Stimulated activated CD8-positive, alpha-beta memory T cell treated with anti-CD3 and anti-CD28 coated beads, Interleukin-4, amount 100 ng/mL, for 4 hours (primary cell): ENCODE results near the gene IRAK1.
"Not testable (repeated sequence)": the region's sequence is repeated elsewhere in the genome, so short reads cannot be mapped to it uniquely, and the experiment has no call there.

Experiments used
- DNase-seq, 2 donors: peaks; one replicate each; pipeline ENCODE4 v3.0.0-alpha.2; 2020; ENCODE audit warnings: low read depth in 2 of 2, low spot score in 1 of 2

IRAK1 gene

GRCh38 chrX:153999359-154000037 lies 20.2 kb downstream of the IRAK1 start:
- DNase-seq: no peak

GRCh38 chrX:153995504-153995903 lies 24.2 kb downstream of the IRAK1 start:
- DNase-seq: no peak

GRCh38 chrX:153994398-153994797 lies 25.3 kb downstream of the IRAK1 start:
- DNase-seq: not testable (repeated sequence)

GRCh38 chrX:153993978-153994377 lies 25.7 kb downstream of the IRAK1 start:
- DNase-seq: no peak

- DNase-seq: no peak
Measured at GRCh38 chrX:153993079-153993478, 26.6 kb downstream of the IRAK1 start.

- DNase-seq: no peak
Measured at GRCh38 chrX:153992180-153992579, 27.5 kb downstream of the IRAK1 start.

GRCh38 chrX:153991013-153991580 lies 28.6 kb downstream of the IRAK1 start:
- no peak for DNase-seq

GRCh38 chrX:153989973-153990655 lies 29.6 kb downstream of the IRAK1 start:
- no peak for DNase-seq

GRCh38 chrX:153988493-153988892 lies 31.2 kb downstream of the IRAK1 start:
- no peak for DNase-seq

GRCh38 chrX:153984351-153985178 lies 35.1 kb downstream of the IRAK1 start:
- no peak for DNase-seq

- no peak for DNase-seq
Measured at GRCh38 chrX:153983321-153983801, 36.3 kb downstream of the IRAK1 start.

- DNase-seq: no peak
Measured at GRCh38 chrX:153981771-153982533, 37.8 kb downstream of the IRAK1 start.

GRCh38 chrX:153981231-153981630 lies 38.5 kb downstream of the IRAK1 start:
- DNase-seq: no peak

- DNase-seq: not testable (repeated sequence)
Measured at GRCh38 chrX:153980394-153980793, 39.3 kb downstream of the IRAK1 start.

- no peak for DNase-seq
Measured at GRCh38 chrX:153974726-153975286, 44.9 kb downstream of the IRAK1 start.

GRCh38 chrX:153974003-153974725 lies 45.5 kb downstream of the IRAK1 start:
- no peak for DNase-seq

- DNase-seq: no peak
Measured at GRCh38 chrX:153973127-153974002, 46.3 kb downstream of the IRAK1 start.

- peak; percentile 62 to 81 for DNase-seq
Measured at GRCh38 chrX:153972368-153973126, 47.2 kb downstream of the IRAK1 start, which contains the start of gene TMEM187. TSS of gene TMEM187 (plus strand) at chrX:153972754. CDS start at chrX:153982063, 9,309 bp downstream.
